Stimulated activated CD4-positive, alpha-beta T cell treated with anti-CD3 and anti-CD28 coated beads, Interleukin-4, amount 100 ng/mL, for 24 hours (primary cell): Measurements from ENCODE around the gene ITPR3.

Source experiments
- DNase-seq: peaks from one replicate; pipeline ENCODE4 v3.0.0-alpha.2; 2020

ITPR3 gene

DNA sequence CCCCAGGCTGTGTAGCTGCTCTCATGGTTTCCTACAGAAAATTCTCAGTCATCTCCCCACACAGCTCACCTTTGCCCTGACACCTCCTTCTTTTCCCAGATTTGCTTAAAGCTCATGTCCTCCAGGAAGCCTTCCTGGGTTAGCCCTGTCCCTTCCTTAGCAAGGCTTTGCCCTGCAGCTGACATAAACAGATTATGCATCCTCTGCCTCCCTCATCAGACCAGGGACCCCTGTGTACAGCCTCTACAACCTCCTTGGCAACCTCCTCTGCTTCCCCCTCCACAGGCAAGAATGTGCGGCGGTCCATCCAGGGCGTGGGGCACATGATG, 50.6 kb downstream of the ITPR3 start:
- no peak for DNase-seq

DNA sequence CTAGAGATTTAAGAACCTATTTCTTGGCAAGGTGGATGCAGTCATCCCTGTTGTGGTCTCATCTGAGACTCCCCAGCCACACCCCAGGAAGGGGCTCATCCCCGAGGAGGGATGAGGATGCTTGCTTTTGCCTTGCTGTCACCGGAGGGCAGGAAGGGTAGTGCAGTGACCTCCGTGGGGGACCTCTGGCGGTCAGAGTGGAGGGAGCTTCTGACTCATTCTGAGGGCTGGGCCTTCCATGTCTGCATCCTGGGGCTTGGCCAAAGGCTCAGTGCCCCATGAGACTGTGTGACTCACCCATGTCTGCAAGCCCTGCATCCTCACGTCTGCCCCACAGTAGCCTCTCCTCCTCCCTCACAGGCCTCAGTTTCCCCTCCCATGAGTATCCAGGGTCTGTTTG, 51.7 kb downstream of the ITPR3 start:
- DNase-seq: no peak

DNA sequence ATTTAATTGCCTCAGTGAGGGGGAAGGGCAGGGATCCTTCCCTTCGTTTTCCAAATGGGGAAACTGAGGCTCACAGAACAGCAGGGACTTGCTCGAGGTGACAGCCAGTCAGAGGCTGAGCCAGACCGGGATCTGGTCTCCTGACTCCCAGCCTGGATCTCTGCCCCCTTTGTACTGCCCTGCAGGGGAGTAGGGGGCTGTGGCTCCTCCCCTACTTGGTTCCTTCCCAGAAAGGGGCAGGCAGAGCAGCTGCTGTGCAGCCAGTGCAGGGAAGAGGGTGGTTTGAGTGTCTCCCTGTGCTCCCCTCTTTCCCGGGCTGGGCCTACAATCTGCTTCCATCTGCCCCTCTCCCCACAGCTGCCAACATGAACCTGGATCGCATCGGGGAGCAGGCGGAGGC, 52.7 kb downstream of the ITPR3 start:
- DNase-seq: no peak

DNA sequence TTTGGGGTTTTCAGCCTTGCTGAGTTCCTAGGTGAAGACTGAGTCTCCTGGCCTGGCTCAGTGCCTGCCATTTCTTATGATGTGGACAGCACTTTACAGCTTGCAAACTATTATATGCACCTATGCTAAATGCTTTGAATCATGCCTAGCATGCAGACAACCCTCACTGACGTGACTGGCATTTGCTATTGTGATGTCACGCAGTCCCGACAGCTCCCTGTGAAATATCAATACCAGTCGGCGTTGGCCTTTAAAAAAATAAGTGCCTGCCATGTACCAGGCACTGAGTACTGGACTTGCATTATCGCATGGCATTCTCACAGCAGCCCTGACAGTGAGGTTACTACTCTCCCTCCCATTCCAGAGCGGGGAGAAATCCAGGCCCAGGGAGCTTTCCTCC, 54.8 kb downstream of the ITPR3 start:
- DNase-seq: no peak

DNA sequence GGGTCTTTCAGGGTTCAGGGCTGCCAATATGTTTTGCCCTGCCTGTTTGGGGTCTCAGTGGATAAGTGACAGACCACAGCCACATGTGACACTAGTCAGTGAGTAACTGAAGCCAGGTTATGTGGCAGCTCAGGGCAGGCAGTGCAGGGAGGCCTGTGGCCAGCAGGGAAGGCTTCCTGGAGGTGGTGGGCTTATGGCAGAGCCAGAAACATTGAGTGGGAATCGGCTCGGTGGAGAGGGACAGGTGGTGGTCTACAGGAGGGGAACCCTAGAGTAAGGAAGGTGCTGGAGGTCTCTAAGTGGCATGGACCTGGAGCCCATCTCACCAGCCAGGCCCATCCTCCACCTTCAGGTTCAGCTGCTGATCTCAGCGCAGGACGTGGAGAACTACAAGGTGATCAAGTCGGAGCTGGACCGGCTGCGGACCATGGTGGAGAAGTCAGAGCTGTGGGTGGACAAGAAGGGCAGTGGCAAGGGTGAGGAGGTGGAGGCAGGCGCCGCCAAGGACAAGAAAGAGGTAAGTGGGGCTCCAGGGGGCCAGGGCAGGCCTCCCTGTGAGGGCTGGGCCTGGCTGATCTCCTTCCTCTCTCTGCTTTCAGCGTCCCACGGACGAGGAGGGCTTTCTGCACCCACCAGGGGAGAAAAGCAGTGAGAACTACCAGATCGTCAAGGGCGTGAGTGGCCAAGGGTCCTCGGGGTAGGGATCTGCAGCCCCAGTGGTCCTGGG, 55.5 kb downstream of the ITPR3 start:
- no peak for DNase-seq

DNA sequence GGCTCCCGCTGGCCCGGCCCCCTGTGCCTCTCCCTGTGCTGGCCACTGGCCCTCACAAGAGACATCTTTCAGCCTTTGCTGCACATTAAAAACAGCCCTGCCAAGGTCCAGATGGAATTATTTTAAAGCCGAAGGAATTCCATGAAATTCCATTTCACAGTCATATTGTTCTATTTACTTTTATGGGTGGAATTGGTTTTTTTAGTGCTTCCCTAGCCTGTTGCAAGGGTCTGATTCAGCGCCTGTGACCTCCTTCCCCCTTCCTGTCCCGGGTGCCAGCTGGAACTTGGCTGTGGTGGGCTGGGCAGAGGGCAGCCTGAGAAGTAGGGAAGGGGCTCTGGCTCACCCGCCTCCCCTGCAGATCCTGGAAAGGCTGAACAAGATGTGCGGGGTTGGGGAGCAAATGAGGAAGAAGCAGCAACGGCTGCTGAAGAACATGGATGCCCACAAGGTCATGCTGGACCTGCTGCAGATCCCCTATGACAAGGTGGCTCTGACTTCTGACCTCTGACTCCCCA, 56.1 kb downstream of the ITPR3 start:
- DNase-seq: no peak

DNA sequence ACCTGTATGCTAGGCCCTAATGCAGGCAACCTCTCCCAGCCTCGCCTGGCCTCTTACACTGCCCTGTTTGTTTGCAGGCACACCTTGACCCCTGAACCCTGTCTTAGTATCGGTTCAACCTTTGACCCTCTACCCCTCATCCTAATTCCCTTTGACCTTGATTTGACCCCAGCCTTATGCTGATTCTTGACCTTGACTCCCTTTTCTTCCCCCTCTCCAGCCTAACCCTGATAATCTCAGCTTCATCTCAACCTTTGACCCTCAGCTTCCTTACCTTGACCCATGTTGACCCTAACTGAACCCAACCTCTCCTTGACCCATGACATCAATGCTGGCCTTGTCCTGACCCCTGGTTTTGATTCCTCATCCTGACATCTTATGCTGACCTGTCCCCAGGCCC, 56.6 kb downstream of the ITPR3 start:
- no peak for DNase-seq

DNA sequence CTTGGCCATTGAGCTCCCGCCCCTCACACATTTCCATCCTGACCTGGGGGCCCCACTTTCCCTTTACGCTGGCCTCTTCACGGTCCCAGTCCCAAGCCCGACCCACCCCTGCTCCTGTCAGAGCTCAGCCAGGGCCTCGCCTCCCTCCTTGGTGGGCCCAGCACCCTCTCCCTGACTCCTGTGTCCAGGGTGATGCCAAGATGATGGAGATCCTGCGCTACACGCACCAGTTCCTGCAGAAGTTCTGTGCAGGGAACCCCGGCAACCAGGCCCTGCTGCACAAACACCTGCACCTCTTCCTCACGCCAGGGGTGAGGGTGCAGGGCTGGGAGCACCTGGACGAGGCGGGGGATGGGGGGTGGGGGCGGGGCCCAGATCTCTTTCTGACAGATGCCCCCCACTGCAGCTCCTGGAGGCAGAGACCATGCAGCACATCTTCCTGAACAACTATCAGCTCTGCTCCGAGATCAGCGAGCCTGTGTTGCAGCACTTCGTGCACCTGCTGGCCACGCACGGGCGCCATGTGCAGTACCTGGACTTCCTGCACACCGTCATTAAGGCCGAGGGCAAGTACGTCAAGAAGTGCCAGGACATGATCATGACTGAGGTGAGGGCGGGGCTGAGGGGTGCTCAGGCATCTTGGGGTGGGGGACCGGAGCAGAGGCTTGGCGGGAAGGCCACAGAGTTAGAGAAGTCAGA, 57.3 kb downstream of the ITPR3 start:
- DNase-seq: no peak

DNA sequence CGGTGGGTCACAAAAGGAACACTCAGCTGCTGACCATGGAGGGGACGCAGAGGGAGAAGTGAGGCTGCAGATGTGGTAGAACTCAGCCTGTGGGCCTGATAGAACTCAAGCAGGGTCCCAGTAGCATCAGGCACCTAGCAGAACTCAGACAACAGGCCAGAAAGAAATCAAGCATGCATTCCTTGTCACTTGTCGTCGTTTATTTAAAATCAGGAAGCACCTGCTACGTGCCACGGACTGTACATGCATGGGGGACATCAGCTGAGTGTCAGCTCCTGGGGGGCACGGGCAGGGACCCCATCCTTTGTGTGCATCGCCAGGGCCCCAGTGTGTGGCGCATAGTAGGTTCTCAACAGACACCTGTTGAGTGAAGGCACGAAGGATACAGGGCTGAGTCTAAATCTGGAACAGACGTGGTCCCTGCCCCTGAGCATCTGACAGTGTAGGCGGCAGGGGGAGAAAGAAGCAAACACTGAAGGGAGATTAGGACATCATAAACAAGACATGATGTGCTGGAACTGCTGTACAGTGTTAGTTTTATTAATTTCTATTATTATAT, 57.9 kb downstream of the ITPR3 start:
- no peak for DNase-seq

DNA sequence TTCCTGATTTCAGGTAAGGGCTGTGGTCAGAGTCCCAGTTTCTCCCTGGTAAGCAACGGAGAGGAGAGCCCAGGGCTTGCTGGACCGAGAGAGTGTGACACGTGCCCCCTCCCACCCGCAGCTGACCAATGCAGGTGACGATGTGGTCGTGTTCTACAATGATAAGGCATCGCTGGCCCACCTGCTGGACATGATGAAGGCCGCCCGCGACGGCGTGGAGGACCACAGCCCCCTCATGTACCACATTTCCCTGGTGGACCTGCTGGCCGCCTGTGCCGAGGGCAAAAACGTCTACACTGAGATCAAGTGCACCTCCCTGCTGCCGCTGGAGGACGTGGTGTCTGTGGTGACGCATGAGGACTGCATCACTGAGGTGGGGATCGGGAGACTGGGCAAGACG, 58.6 kb downstream of the ITPR3 start:
- DNase-seq: no peak

DNA sequence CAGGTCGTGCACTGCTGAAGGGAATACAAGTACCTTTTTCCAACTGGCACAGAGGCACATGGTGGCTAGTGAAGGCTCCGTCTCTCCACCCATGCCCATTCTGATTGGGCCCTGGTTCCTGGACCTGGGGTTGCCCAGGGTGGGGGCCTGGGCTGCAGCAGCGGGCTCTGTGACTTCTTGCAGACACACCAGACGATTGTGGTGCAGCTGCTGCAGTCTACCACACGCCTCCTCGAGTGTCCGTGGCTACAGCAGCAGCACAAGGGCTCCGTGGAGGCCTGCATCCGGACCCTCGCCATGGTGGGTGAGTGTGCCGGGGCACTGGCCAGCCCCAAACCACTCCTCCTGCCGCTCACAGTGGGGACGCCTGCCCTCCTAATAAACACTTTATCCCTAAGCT, 61.2 kb downstream of the ITPR3 start:
- DNase-seq: no peak

DNA sequence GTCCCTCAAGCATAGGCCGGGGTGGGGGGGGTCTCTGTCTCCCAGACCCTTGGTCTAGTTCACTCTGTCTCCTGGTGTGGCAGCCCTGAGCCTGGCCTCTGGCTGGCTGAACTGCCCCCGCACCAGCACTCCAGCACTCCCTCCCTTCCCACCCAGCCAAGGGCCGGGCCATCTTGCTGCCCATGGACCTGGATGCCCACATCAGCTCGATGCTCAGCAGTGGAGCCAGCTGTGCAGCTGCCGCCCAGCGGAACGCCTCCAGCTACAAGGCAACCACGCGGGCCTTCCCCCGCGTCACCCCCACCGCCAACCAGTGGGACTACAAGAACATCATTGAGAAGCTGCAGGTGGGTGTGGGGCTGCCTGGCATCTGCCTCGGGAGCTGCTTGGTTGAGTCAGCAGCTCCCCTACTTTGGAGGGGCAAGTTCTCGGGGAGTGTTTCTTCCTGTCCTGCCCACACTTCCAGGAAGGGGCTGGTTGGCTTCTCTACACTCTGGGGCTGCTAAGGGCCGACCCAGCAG, 62.0 kb downstream of the ITPR3 start:
- DNase-seq: peak; percentile 52

DNA sequence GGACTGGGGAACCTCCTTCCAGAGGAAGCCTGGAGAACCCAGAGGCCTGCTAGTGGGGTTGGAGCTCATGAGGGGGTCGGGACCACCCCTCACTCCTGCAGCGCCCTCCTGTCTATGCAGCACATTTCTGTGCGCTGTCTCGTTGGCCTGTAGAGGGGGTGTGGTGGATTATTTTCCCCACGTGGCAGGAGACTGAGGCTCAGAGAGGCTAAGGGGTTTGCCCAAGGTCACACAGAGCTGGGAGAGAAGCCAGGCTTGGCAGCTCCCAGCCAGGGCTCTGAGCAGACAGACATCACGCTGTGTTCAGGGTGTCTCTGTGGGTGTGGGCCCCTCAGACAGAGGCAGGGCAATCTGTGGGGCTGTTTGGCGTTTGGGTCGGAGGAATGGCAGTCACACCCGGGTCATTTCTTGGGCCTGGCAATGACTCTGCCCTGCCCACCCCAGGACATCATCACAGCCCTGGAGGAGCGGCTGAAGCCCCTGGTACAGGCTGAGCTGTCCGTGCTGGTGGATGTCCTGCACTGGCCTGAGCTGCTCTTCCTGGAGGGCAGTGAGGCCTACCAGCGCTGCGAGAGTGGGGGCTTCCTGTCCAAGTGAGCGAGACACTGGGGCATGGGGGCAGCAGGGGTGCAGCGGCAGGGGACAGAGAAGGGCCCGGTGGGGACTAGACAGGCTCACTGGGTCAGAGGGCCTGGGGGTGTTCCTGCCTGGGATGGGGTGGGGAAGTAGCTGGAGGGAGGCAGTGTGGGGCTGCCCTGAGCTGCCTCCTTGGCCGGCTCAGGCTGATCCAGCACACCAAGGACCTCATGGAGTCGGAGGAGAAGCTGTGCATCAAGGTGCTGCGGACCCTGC, 62.7 kb downstream of the ITPR3 start:
- no peak for DNase-seq

DNA sequence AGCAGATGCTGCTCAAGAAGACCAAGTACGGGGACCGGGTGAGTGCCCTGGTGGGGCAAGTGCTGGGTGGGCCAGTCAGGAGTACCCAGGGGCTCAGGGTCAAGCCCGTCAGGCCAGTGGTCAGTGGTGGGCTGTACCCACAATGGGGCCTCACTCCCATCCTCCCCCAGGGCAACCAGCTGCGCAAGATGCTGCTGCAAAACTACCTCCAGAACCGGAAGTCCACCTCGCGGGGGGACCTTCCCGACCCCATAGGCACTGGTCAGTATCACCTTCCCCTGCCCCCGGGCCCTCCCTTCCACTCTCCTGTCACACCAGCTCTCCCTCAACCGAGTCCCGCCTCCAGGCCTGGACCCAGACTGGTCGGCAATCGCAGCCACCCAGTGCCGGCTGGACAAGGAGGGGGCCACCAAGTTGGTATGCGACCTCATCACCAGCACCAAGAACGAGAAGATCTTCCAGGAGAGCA, 63.3 kb downstream of the ITPR3 start:
- no peak for DNase-seq

DNA sequence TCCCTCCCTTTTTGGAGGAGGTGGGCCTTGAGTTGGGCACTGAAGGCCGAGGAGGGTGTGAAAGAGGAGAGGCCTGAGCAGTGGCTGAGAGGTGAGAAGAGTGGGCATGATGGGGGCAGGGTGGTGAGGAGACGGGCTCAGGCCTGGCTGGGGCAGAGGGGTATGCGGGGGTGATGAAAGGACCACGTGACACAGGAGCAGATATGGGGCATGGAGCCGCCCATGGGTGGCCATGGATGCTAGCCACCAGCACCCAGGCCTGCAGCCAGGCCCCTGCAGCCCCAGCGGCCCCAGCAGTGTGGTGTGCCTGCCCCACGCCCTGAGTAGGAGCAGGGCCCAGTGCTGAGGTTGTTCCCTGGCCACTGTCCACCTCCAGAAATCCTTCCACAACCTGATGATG, 63.9 kb downstream of the ITPR3 start:
- no peak for DNase-seq

DNA sequence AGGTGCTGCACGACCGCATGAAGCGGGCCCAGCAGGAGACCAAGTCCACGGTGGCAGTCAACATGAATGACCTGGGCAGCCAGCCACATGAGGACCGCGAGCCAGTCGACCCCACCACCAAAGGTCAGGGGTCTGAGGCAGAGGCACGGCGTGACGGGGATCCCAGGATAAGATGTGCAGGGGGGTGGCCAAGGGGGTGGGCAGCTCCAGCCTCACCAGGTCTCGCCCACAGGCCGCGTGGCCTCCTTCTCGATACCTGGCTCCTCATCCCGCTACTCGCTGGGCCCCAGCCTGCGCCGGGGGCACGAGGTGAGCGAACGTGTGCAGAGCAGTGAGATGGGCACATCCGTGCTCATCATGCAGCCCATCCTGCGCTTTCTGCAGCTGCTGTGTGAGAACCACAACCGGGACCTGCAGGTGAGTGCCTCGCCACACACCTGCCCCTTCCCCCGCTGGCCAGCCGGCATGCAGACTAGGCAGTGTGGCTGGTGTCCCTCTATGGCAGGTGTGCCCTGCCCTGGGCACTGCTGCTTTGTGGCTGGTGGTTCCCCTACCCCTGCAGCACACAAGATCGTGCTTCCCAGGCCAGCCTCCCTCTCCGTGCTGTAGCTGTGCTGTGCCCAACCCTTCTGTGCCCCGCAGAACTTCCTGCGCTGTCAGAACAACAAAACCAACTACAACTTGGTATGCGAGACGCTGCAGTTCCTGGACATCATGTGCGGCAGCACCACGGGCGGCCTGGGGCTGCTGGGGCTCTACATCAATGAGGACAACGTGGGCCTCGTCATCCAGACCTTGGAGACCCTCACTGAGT, 64.5 kb downstream of the ITPR3 start:
- DNase-seq: no peak

DNA sequence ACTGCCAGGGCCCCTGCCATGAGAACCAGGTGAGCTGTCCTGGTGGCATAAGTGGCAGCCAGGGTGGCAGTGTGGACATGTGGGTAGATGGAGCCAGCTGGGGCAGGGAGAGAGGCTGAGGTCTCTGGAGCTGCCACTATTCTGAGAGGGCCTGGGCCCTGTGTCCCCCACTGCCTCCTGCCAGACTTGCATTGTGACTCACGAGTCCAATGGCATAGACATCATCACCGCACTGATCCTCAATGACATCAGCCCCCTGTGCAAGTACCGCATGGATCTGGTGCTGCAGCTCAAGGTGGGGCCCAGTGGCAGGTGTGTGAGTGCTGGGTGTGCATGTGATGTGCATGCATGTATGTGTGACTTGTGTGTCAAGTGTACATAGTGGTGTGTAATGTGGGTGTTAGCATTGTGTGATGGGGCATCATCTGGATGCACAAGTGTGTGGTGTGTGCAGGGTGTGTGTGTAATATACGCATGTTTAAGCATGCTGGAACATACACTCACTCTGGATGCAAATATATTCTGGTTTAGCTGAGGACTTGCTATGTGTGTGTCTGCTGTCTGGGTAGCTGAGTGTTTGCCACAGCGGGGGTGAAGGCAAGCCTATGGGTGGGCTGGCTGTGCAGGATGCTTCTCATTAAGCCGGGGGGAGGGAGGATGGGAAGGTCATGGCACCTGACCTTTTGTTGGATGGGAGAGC, 65.3 kb downstream of the ITPR3 start:
- DNase-seq: no peak

DNA sequence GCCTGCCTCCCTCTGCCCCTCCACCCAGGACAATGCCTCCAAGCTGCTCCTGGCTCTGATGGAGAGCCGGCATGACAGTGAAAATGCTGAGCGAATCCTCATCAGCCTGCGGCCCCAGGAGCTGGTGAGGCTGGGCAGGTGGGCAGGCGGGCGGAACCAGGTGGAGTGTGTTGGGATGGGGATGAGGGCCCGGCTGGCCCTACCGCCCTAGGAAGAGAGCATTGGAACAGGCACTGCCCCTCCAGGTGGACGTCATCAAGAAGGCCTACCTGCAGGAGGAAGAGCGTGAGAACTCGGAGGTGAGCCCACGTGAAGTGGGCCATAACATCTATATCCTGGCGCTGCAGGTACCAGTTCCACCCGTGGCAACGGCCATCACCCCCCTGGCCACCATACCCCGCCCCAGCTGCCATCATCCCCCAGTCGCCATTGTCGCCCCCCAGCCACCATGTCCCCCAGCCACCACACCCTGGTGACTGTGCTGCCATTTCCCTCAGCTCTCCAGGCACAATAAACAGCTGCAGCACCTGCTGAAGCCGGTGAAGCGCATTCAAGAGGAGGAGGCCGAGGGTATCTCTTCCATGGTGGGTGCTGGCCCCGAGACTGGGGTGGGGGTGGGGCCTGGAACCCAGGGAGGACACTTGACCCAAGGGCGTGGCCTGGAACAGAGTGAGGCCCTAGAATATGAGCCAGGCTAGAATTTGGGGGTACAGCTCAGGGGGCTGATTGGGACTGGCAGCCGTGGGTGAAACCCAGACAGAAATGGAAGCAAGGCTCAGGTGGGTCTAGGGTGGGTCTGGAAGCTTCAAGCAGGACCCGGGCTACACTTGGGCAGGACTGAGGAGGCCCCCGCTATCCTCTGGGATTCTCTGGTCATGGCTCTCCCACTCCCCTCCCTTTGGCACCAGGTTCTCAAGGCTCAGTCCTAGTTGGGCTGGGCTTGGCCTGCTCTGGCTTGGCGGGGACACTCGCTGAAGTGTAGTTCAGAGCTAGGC, 66.2 kb downstream of the ITPR3 start:
- no peak for DNase-seq

DNA sequence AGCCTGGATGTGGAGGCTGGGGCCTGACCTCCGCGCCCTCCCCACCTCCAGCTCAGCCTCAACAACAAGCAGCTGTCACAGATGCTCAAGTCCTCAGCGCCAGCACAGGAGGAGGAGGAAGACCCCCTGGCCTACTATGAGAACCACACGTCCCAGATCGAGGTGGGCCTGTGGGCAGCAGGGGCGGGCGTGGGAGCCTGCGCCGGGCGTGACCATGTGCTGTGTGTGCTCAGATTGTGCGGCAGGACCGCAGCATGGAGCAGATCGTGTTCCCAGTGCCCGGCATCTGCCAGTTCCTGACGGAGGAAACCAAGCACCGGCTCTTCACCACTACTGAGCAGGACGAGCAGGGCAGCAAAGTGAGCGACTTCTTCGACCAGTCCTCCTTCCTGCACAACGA, 66.9 kb downstream of the ITPR3 start:
- DNase-seq: no peak

DNA sequence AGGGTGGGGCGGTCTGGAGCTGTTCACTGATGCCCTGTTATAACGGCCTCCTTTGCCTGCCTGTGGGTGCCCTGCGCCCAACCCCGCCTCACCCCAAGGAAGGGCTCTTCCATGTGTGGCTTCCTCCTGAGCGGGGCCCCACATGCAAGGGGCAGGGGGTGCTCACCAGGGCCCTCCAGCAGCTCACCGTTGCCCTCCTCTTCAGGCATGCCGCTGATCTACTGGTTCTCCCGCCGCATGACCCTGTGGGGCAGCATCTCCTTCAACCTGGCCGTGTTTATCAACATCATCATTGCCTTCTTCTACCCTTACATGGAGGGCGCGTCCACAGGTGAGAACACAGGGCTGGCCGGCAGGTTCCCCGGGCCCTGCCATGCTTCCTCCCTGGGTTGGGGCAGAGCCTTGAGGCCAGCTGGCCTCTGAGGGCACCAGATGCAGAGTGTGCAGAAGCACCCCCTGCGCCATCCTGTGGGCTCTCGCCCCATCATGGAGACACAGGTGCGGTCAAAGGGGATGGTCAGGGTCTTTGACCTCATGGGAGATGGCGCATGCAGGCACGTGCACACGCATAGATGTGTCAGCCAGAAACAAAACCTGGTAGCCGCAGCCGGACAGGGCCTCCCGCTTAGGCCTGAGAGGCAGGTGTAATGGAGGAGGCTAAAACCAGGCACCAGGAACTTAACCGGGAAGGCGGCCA, 67.5 kb downstream of the ITPR3 start:
- no peak for DNase-seq
